ENCODE data around the gene MYO5B. TPM values are rescaled to one million over a fixed set of nuclear protein-coding genes. Genes with fewer than 3 reads are reported as not detected.
"Not testable (repeated sequence)": the region's sequence is repeated elsewhere in the genome, so short reads cannot be mapped to it uniquely, and the experiment has no call there.

MYO5B gene
- total and polyA plus RNA-seq, 2 experiments from 2014 or later: 20.3 to 41.9 TPM

- H3K27ac ChIP-seq: no peak overlapping the region
- H2AFZ ChIP-seq: no peak overlapping the region
- H3K4me3 ChIP-seq: no peak overlapping the region
- DNase-seq (ENCODE audit: low spot score): peak; percentile 6
- no peaks in the 10 kb centered on the region for H3K9me3 ChIP-seq (ENCODE audit: low read depth)
- no peaks in the 10 kb centered on the region for H3K9me2 ChIP-seq (replicated peaks; ENCODE audit: insufficient read depth)
- no peaks in the 10 kb centered on the region for H3K36me3 ChIP-seq (replicated peaks; ENCODE audit: insufficient read depth, low read depth)
- WGBS (ENCODE audit: low lambda C conversion rate, missing lambda C conversion rate): 76% methylated on average over 4 of the region's 4 CpGs
- no peaks in the 10 kb centered on the region for H4K20me1 ChIP-seq (ENCODE audit: insufficient read depth, poor library complexity, severe bottlenecking)
- H3K79me2 ChIP-seq: no peaks in the 10 kb centered on the region
- H3K4me2 ChIP-seq: no peak overlapping the region
- H3K4me1 ChIP-seq (ENCODE audit: insufficient read depth): no peaks in the 10 kb centered on the region
- TF ChIP-seq, protein P1, sequence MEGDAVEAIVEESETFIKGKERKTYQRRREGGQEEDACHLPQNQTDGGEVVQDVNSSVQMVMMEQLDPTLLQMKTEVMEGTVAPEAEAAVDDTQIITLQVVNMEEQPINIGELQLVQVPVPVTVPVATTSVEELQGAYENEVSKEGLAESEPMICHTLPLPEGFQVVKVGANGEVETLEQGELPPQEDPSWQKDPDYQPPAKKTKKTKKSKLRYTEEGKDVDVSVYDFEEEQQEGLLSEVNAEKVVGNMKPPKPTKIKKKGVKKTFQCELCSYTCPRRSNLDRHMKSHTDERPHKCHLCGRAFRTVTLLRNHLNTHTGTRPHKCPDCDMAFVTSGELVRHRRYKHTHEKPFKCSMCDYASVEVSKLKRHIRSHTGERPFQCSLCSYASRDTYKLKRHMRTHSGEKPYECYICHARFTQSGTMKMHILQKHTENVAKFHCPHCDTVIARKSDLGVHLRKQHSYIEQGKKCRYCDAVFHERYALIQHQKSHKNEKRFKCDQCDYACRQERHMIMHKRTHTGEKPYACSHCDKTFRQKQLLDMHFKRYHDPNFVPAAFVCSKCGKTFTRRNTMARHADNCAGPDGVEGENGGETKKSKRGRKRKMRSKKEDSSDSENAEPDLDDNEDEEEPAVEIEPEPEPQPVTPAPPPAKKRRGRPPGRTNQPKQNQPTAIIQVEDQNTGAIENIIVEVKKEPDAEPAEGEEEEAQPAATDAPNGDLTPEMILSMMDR (IDR thresholded peaks at IDR 0.05; ENCODE audit: poor library complexity): no peak
- TF ChIP-seq EZH2phosphoT487 (IDR thresholded peaks at IDR 0.05; ENCODE audit: low read depth, severe bottlenecking, unreplicated experiment): no peak
- TF ChIP-seq EZH2 (IDR thresholded peaks at IDR 0.05; ENCODE audit: borderline replicate concordance): no peak
- H3K27me3 ChIP-seq: no peaks in the 10 kb centered on the region
These were observed 36.7 kb upstream of the MYO5B start for GRCh38 chr18:50231621-50232020.

- H4K20me1 ChIP-seq (ENCODE audit: insufficient read depth, poor library complexity, severe bottlenecking); H3K9me2 ChIP-seq (replicated peaks; ENCODE audit: insufficient read depth); H3K27me3 ChIP-seq; H2AFZ ChIP-seq; H3K36me3 ChIP-seq (replicated peaks; ENCODE audit: insufficient read depth, low read depth); H3K9me3 ChIP-seq (ENCODE audit: low read depth); DNase-seq (ENCODE audit: low spot score); H3K4me3 ChIP-seq; H3K79me2 ChIP-seq; H3K27ac ChIP-seq; H3K4me1 ChIP-seq (ENCODE audit: insufficient read depth); H3K4me2 ChIP-seq: not testable (repeated sequence)
- 89% methylated on average over 4 of the region's 4 CpGs for WGBS (ENCODE audit: low lambda C conversion rate, missing lambda C conversion rate)
These were observed 25.3 kb upstream of the MYO5B start for GRCh38 chr18:50220249-50220648.

DNA sequence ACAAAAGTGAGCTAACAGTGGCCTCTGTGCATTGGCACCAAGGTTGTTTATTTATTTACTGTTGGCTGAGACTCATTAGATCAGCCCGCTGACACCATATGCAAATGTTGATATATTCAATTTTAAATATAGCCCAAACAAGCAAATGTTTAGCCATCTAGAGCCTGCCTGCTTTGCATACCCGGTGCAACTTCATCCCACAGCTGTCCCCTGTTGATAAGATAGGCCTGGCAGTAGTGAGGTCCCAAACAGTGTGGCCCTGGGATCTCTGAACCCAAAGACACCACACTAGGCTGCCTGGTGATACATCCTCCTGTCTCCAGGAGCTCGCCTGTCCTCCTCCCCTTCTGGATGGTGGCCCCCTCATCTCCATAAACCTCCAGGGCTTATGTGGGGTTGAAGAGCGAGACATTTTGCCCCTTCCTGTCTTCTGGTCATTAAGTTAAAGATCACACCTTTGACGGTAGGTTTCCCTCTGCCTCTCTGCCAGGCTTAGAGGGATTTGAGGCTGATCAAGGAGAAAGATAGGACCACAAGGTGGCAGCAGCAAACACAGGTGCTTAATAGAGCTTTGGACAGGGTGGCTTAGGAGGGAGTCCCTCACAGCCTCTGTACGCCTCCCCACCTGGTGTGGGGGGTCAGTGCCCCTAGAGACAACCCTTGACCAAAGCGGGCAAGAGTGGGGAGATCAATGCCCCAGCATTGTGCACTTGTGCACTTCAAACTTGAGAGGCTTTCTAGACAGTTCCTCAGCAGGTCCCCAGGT is 23.7 kb upstream of the MYO5B start:
- no peaks in the 10 kb centered on the region for H3K79me2 ChIP-seq
- no peaks in the 10 kb centered on the region for H3K36me3 ChIP-seq (replicated peaks; ENCODE audit: insufficient read depth, low read depth)
- peak; percentile 30 for DNase-seq (ENCODE audit: low spot score)
- TF ChIP-seq, protein P1 (IDR thresholded peaks at IDR 0.05; ENCODE audit: poor library complexity): peak; percentile 24
- TF ChIP-seq EZH2 (IDR thresholded peaks at IDR 0.05; ENCODE audit: borderline replicate concordance): no peak
- H3K9me3 ChIP-seq (ENCODE audit: low read depth): peaks cover 3% of the 10 kb centered on the region
- H3K4me1 ChIP-seq (ENCODE audit: insufficient read depth): no peaks in the 10 kb centered on the region
- H4K20me1 ChIP-seq (ENCODE audit: insufficient read depth, poor library complexity, severe bottlenecking): no peaks in the 10 kb centered on the region
- no peaks in the 10 kb centered on the region for H3K27me3 ChIP-seq
- H3K4me2 ChIP-seq: no peak overlapping the region
- no peaks in the 10 kb centered on the region for H3K9me2 ChIP-seq (replicated peaks; ENCODE audit: insufficient read depth)
- no peak overlapping the region for H3K4me3 ChIP-seq
- WGBS (ENCODE audit: low lambda C conversion rate, missing lambda C conversion rate): 75% methylated on average over 7 of the region's 7 CpGs
- no peak overlapping the region for H3K27ac ChIP-seq
- no peak overlapping the region for H2AFZ ChIP-seq

GRCh38 chr18:50209311-50209710 is 14.4 kb upstream of the MYO5B start:
- Histone ChIP-seq H3K4me1 (ENCODE audit: insufficient read depth) (no peaks in the 10 kb centered on the region), H3K79me2 (no peaks in the 10 kb centered on the region), H4K20me1 (ENCODE audit: insufficient read depth, poor library complexity, severe bottlenecking) (no peaks in the 10 kb centered on the region), H3K4me2 (no peak overlapping the region), H2AFZ (no peak overlapping the region), H3K27ac (no peak overlapping the region), H3K9me3 (ENCODE audit: low read depth) (no peaks in the 10 kb centered on the region), H3K27me3 (no peaks in the 10 kb centered on the region), H3K4me3 (no peak overlapping the region), H3K9me2 (replicated peaks; ENCODE audit: insufficient read depth) (no peaks in the 10 kb centered on the region), H3K36me3 (replicated peaks; ENCODE audit: insufficient read depth, low read depth) (no peaks in the 10 kb centered on the region)
- 87% methylated on average over 4 of the region's 4 CpGs for WGBS (ENCODE audit: low lambda C conversion rate, missing lambda C conversion rate)
- no peak for DNase-seq (ENCODE audit: low spot score)
- TF ChIP-seq EZH2 (IDR thresholded peaks at IDR 0.05; ENCODE audit: borderline replicate concordance): no peak
- TF ChIP-seq, protein P1 (IDR thresholded peaks at IDR 0.05; ENCODE audit: poor library complexity): no peak
- no peak for TF ChIP-seq EZH2phosphoT487 (IDR thresholded peaks at IDR 0.05; ENCODE audit: low read depth, severe bottlenecking, unreplicated experiment)

All from hepatocyte (in vitro differentiated cells).